ENCODE measurements around the gene NRG3. TPM values are rescaled to one million over a fixed set of nuclear protein-coding genes. Genes with fewer than 3 reads are reported as not detected.

The NRG3 gene
- total and polyA plus RNA-seq, 2 donors (not counting 1 experiment from before 2014, with no cell fraction given), result not detected

DNA sequence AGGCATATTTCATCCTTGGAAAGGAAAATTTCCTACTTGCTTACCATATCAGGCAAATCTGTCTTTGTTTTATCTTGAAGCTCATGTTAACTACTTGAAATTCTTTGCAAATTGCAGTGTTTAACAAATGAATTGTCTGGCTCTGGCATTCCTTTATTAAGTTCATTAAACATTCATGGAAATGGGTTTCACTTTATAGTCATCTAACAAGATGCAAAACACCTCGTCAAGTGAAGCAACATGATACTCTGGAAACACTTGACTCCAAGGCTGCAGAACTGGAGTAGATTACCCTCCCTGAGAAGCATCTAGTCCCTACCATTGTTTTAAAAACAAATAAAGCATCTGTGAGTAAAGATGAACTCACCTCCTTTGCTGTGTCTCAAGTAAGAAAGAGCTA is 1086.9 kb downstream of the NRG3 start:
- Histone ChIP-seq H3K9ac (ENCODE audit: insufficient read depth, low read length) (no peak overlapping the region), H3K4me3 (replicated peaks in 1 of 4; ENCODE audit: control extremely low read depth in 1 of 4, insufficient read depth in 1 of 4, low read depth in 3 of 4, low read length in 4 of 4) (no peak overlapping the region), H3K4me2 (ENCODE audit: extremely low read depth, insufficient read depth, low read length) (no peak overlapping the region), H3K36me3 (ENCODE audit: control insufficient read depth, insufficient read depth, low read length) (no peaks in the 10 kb centered on the region), H3K9me3 (ENCODE audit: control insufficient read depth, insufficient read depth, low read depth, low read length) (no peaks in the 10 kb centered on the region), H3K79me2 (ENCODE audit: control insufficient read depth, insufficient read depth, low read length) (no peaks in the 10 kb centered on the region), H3K27ac (ENCODE audit: insufficient read depth, low read length) (no peak overlapping the region), H3K4me1 (ENCODE audit: control insufficient read depth, extremely low read depth, insufficient read depth, low read length) (no peaks in the 10 kb centered on the region), H2AFZ (ENCODE audit: low read length) (no peak overlapping the region), H4K20me1 (ENCODE audit: control insufficient read depth, extremely low read depth, insufficient read depth, low read length) (no peaks in the 10 kb centered on the region), H3K27me3 (ENCODE audit: control insufficient read depth, insufficient read depth, low read length) (no peaks in the 10 kb centered on the region)
- no peak for TF ChIP-seq EZH2 (IDR thresholded peaks at IDR 0.05; ENCODE audit: low read length, missing control alignments)
- no peak for DNase-seq (ENCODE audit: low read depth in 2 of 2)

DNA sequence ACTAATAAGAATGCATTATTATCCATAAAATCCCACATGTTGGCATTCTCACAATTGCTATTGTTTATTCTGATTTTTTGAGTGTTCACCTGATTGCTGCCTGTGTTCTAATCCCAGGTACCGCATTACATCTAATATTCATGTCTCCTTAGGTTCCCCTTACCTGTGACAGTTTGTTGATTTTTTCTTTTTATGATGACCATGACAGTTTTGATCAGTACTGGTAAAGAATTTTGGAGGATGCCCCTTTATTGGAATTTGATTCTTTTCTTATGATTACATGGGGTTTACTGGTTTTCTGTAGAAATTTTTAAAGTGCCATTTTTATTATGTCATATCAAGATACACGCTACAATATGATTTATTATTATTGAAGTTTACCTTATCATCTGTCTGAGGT is 1091.1 kb downstream of the NRG3 start:
- H3K79me2 ChIP-seq (ENCODE audit: control insufficient read depth, insufficient read depth, low read length), result no peaks in the 10 kb centered on the region
- H3K4me2 ChIP-seq (ENCODE audit: extremely low read depth, insufficient read depth, low read length), result no peak overlapping the region
- no peak overlapping the region for H3K27ac ChIP-seq (ENCODE audit: insufficient read depth, low read length)
- no peaks in the 10 kb centered on the region for H3K9me3 ChIP-seq (ENCODE audit: control insufficient read depth, insufficient read depth, low read depth, low read length)
- no peaks in the 10 kb centered on the region for H4K20me1 ChIP-seq (ENCODE audit: control insufficient read depth, extremely low read depth, insufficient read depth, low read length)
- H3K4me1 ChIP-seq (ENCODE audit: control insufficient read depth, extremely low read depth, insufficient read depth, low read length), result no peaks in the 10 kb centered on the region
- no peak for DNase-seq (ENCODE audit: low read depth in 2 of 2)
- H3K4me3 ChIP-seq (replicated peaks in 1 of 4; ENCODE audit: control extremely low read depth in 1 of 4, insufficient read depth in 1 of 4, low read depth in 3 of 4, low read length in 4 of 4), result no peak overlapping the region
- no peaks in the 10 kb centered on the region for H3K27me3 ChIP-seq (ENCODE audit: control insufficient read depth, insufficient read depth, low read length)
- H3K9ac ChIP-seq (ENCODE audit: insufficient read depth, low read length), result no peak overlapping the region
- TF ChIP-seq, protein P1, sequence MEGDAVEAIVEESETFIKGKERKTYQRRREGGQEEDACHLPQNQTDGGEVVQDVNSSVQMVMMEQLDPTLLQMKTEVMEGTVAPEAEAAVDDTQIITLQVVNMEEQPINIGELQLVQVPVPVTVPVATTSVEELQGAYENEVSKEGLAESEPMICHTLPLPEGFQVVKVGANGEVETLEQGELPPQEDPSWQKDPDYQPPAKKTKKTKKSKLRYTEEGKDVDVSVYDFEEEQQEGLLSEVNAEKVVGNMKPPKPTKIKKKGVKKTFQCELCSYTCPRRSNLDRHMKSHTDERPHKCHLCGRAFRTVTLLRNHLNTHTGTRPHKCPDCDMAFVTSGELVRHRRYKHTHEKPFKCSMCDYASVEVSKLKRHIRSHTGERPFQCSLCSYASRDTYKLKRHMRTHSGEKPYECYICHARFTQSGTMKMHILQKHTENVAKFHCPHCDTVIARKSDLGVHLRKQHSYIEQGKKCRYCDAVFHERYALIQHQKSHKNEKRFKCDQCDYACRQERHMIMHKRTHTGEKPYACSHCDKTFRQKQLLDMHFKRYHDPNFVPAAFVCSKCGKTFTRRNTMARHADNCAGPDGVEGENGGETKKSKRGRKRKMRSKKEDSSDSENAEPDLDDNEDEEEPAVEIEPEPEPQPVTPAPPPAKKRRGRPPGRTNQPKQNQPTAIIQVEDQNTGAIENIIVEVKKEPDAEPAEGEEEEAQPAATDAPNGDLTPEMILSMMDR (conservative IDR thresholded peaks at IDR 0.05 in 1 of 2, IDR thresholded peaks at IDR 0.05 in 1 of 2; ENCODE audit: low read depth in 1 of 2, low read length in 2 of 2), result no peak
- TF ChIP-seq EZH2 (IDR thresholded peaks at IDR 0.05; ENCODE audit: low read length, missing control alignments), result no peak
- no peak overlapping the region for H2AFZ ChIP-seq (ENCODE audit: low read length)
- no peaks in the 10 kb centered on the region for H3K36me3 ChIP-seq (ENCODE audit: control insufficient read depth, insufficient read depth, low read length)

DNA sequence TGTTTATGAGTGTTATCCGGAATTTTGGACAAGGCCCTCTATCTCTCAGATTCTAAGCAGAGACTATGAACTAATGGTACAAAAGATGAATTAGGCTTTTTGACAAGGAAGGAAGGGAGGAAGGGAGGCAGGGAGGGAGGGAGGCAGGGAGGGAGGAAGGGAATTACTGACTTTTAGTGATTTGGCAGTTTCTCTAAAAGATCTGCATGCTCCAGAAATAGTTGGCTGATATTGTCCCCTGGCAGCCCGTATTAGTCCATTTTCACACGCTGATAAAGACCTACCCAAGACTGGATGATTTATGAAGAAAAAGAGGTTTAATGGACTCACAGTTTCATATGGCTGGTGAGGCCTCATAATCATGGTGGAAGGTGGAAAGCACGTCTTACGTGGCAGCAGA is 1093.5 kb downstream of the NRG3 start:
- Histone ChIP-seq H3K4me2 (ENCODE audit: extremely low read depth, insufficient read depth, low read length) (no peak overlapping the region), H3K27ac (ENCODE audit: insufficient read depth, low read length) (no peak overlapping the region), H3K27me3 (ENCODE audit: control insufficient read depth, insufficient read depth, low read length) (no peaks in the 10 kb centered on the region), H3K4me1 (ENCODE audit: control insufficient read depth, extremely low read depth, insufficient read depth, low read length) (no peaks in the 10 kb centered on the region), H4K20me1 (ENCODE audit: control insufficient read depth, extremely low read depth, insufficient read depth, low read length) (no peaks in the 10 kb centered on the region), H3K79me2 (ENCODE audit: control insufficient read depth, insufficient read depth, low read length) (no peaks in the 10 kb centered on the region), H3K4me3 (replicated peaks in 1 of 4; ENCODE audit: control extremely low read depth in 1 of 4, insufficient read depth in 1 of 4, low read depth in 3 of 4, low read length in 4 of 4) (no peak overlapping the region), H3K9me3 (ENCODE audit: control insufficient read depth, insufficient read depth, low read depth, low read length) (no peaks in the 10 kb centered on the region), H2AFZ (ENCODE audit: low read length) (no peak overlapping the region), H3K36me3 (ENCODE audit: control insufficient read depth, insufficient read depth, low read length) (no peaks in the 10 kb centered on the region), H3K9ac (ENCODE audit: insufficient read depth, low read length) (no peak overlapping the region)
- no peak for DNase-seq (ENCODE audit: low read depth in 2 of 2)
- TF ChIP-seq, protein P1 (conservative IDR thresholded peaks at IDR 0.05 in 1 of 2, IDR thresholded peaks at IDR 0.05 in 1 of 2; ENCODE audit: low read depth in 1 of 2, low read length in 2 of 2), result no peak
- no peak for TF ChIP-seq EZH2 (IDR thresholded peaks at IDR 0.05; ENCODE audit: low read length, missing control alignments)

Measured in fibroblast of lung (primary cell).